Measurements from ENCODE around the gene IFI27.

Gene IFI27

DNA sequence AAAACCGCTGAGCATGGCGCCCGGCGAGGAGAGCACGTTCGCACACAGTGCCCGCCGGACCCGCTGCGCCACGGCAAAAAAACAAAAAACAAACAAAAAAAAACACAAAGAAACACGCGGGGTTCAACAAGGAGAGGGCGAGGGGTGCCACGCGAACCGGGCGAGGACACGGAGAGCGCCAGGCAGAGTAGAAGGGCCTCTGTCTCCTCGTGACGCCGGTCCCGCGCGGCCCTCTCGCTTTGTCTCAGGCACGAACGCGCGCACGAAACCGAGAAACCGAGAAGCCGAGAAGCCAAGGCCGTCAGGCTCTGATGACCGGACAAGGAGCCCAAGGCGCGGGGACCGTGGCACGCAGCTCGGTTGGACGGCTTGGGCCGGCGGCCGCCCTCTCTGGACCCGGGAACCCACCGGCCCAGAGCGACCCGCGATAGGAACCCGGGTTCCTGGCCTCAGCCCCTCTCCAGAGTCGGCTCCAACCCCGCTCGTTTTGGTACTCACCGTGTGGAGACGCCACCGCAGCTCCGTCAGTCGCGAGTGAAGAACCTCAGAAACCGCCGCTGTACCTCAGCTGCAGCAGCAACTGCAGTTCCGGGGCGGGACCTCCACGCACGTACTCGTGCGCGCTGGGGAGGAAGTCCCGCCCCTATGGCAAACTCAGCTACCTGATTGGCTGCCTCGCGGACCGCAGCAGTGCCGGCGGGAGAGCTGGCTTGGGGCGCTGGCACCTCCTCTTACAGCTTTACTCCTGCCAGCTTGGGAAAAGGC lies 29.7 kb upstream of the IFI27 start, which contains the start of the genes DDX24 and IFI27L1 (continued):
- 0 out of 2 replicates have a peak, but pooled peaks have one; percentile 25 for TF ChIP-seq ZSCAN16 (tag by site-specific recombination; IDR thresholded peaks at IDR 0.05)
- TF ChIP-seq MYNN (tag by site-specific recombination; IDR thresholded peaks at IDR 0.05; ENCODE audit: borderline replicate concordance): peak; percentile 11; the same call in 1 of the 2 replicates
- TF ChIP-seq EGR2 (tag by site-specific recombination; IDR thresholded peaks at IDR 0.05; ENCODE audit: low read depth): no peak
- TF ChIP-seq, protein P1, sequence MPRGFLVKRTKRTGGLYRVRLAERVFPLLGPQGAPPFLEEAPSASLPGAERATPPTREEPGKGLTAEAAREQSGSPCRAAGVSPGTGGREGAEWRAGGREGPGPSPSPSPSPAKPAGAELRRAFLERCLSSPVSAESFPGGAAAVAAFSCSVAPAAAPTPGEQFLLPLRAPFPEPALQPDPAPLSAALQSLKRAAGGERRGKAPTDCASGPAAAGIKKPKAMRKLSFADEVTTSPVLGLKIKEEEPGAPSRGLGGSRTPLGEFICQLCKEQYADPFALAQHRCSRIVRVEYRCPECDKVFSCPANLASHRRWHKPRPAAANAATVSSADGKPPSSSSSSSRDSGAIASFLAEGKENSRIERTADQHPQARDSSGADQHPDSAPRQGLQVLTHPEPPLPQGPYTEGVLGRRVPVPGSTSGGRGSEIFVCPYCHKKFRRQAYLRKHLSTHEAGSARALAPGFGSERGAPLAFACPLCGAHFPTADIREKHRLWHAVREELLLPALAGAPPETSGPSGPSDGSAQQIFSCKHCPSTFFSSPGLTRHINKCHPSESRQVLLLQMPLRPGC (tag by site-specific recombination; IDR thresholded peaks at IDR 0.05): no peak
- TF ChIP-seq, protein P2, sequence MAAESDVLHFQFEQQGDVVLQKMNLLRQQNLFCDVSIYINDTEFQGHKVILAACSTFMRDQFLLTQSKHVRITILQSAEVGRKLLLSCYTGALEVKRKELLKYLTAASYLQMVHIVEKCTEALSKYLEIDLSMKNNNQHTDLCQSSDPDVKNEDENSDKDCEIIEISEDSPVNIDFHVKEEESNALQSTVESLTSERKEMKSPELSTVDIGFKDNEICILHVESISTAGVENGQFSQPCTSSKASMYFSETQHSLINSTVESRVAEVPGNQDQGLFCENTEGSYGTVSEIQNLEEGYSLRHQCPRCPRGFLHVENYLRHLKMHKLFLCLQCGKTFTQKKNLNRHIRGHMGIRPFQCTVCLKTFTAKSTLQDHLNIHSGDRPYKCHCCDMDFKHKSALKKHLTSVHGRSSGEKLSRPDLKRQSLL (tag by site-specific recombination; IDR thresholded peaks at IDR 0.05): no peak
- 0 out of 2 replicates have a peak, but pooled peaks have one; percentile 7 for TF ChIP-seq KLF1 (tag by site-specific recombination; IDR thresholded peaks at IDR 0.05)
- TF ChIP-seq SCRT1 (tag by site-specific recombination; IDR thresholded peaks at IDR 0.05; ENCODE audit: borderline replicate concordance): no peak
- TF ChIP-seq ZBTB20 (tag by site-specific recombination; IDR thresholded peaks at IDR 0.05): peak; percentile 45; the same call in 1 of the 2 replicates
- TF ChIP-seq ZNF501 (tag by site-specific recombination; IDR thresholded peaks at IDR 0.05): 0 out of 2 replicates have a peak, but pooled peaks have one; percentile 78
- 0 out of 2 replicates have a peak, but pooled peaks have one; percentile 26 for TF ChIP-seq ZNF600 (tag by site-specific recombination; IDR thresholded peaks at IDR 0.05)
- TF ChIP-seq ZNF416 (tag by site-specific recombination; IDR thresholded peaks at IDR 0.05): no peak
- TF ChIP-seq, protein P3, sequence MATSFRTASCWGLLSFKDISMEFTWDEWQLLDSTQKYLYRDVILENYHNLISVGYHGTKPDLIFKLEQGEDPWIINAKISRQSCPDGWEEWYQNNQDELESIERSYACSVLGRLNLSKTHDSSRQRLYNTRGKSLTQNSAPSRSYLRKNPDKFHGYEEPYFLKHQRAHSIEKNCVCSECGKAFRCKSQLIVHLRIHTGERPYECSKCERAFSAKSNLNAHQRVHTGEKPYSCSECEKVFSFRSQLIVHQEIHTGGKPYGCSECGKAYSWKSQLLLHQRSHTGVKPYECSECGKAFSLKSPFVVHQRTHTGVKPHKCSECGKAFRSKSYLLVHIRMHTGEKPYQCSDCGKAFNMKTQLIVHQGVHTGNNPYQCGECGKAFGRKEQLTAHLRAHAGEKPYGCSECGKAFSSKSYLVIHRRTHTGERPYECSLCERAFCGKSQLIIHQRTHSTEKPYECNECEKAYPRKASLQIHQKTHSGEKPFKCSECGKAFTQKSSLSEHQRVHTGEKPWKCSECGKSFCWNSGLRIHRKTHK (tag by site-specific recombination; IDR thresholded peaks at IDR 0.05): no peak
- TF ChIP-seq ZNF664 (tag by site-specific recombination; IDR thresholded peaks at IDR 0.05): no peak
- TF ChIP-seq ZNF548 (tag by site-specific recombination; IDR thresholded peaks at IDR 0.05): no peak
- TF ChIP-seq, protein P4, sequence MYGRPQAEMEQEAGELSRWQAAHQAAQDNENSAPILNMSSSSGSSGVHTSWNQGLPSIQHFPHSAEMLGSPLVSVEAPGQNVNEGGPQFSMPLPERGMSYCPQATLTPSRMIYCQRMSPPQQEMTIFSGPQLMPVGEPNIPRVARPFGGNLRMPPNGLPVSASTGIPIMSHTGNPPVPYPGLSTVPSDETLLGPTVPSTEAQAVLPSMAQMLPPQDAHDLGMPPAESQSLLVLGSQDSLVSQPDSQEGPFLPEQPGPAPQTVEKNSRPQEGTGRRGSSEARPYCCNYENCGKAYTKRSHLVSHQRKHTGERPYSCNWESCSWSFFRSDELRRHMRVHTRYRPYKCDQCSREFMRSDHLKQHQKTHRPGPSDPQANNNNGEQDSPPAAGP (tag by site-specific recombination; IDR thresholded peaks at IDR 0.05): no peak
- TF ChIP-seq, protein P5, sequence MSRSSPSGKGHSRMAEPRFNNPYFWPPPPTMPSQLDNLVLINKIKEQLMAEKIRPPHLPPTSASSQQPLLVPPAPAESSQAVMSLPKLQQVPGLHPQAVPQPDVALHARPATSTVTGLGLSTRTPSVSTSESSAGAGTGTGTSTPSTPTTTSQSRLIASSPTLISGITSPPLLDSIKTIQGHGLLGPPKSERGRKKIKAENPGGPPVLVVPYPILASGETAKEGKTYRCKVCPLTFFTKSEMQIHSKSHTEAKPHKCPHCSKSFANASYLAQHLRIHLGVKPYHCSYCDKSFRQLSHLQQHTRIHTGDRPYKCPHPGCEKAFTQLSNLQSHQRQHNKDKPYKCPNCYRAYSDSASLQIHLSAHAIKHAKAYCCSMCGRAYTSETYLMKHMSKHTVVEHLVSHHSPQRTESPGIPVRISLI (tag by site-specific recombination; IDR thresholded peaks at IDR 0.05): peak; percentile 94
- no peak for TF ChIP-seq ZNF560 (tag by site-specific recombination; IDR thresholded peaks at IDR 0.05; ENCODE audit: borderline replicate concordance)
- TF ChIP-seq, protein P6, sequence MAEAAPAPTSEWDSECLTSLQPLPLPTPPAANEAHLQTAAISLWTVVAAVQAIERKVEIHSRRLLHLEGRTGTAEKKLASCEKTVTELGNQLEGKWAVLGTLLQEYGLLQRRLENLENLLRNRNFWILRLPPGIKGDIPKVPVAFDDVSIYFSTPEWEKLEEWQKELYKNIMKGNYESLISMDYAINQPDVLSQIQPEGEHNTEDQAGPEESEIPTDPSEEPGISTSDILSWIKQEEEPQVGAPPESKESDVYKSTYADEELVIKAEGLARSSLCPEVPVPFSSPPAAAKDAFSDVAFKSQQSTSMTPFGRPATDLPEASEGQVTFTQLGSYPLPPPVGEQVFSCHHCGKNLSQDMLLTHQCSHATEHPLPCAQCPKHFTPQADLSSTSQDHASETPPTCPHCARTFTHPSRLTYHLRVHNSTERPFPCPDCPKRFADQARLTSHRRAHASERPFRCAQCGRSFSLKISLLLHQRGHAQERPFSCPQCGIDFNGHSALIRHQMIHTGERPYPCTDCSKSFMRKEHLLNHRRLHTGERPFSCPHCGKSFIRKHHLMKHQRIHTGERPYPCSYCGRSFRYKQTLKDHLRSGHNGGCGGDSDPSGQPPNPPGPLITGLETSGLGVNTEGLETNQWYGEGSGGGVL (tag by site-specific recombination; IDR thresholded peaks at IDR 0.05): no peak
- TF ChIP-seq ZNF76 (tag by site-specific recombination; IDR thresholded peaks at IDR 0.05; ENCODE audit: borderline replicate concordance, low read depth): no peak; the same call in 1 of the 2 replicates
- no peak for TF ChIP-seq ZNF155 (tag by site-specific recombination; IDR thresholded peaks at IDR 0.05)
- no peak for TF ChIP-seq ZNF146 (tag by site-specific recombination; IDR thresholded peaks at IDR 0.05)
- TF ChIP-seq, protein P7, sequence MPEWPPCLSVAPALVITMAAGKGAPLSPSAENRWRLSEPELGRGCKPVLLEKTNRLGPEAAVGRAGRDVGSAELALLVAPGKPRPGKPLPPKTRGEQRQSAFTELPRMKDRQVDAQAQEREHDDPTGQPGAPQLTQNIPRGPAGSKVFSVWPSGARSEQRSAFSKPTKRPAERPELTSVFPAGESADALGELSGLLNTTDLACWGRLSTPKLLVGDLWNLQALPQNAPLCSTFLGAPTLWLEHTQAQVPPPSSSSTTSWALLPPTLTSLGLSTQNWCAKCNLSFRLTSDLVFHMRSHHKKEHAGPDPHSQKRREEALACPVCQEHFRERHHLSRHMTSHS (tag by site-specific recombination; IDR thresholded peaks at IDR 0.05): no peak
- TF ChIP-seq, protein P8, sequence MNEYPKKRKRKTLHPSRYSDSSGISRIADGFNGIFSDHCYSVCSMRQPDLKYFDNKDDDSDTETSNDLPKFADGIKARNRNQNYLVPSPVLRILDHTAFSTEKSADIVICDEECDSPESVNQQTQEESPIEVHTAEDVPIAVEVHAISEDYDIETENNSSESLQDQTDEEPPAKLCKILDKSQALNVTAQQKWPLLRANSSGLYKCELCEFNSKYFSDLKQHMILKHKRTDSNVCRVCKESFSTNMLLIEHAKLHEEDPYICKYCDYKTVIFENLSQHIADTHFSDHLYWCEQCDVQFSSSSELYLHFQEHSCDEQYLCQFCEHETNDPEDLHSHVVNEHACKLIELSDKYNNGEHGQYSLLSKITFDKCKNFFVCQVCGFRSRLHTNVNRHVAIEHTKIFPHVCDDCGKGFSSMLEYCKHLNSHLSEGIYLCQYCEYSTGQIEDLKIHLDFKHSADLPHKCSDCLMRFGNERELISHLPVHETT (tag by site-specific recombination; IDR thresholded peaks at IDR 0.05): peak; percentile 61; the same call in 1 of the 2 replicates
- TF ChIP-seq ZNF792 (tag by site-specific recombination; IDR thresholded peaks at IDR 0.05): no peak
- TF ChIP-seq KLF16 (tag by site-specific recombination; IDR thresholded peaks at IDR 0.05): 0 out of 2 replicates have a peak, but pooled peaks have one; percentile 39
- no peak for TF ChIP-seq ZNF138 (tag by site-specific recombination; IDR thresholded peaks at IDR 0.05; ENCODE audit: borderline replicate concordance)
- no peak for TF ChIP-seq ZNF140 (tag by site-specific recombination; IDR thresholded peaks at IDR 0.05)

Data from HEK293 (cell line).